Retina (tissue), 1 donor: ENCODE measurements around the gene CLEC14A.

Experiments
- DNase-seq: peaks from one replicate; pipeline ENCODE4 v3.0.0-alpha.2; 2016

CLEC14A gene

GRCh38 chr14:38255673-38256532 is at the start of gene CLEC14A:
CLEC14A (minus strand) TSS chr14:38256093; CDS start chr14:38256022, 71 bp downstream.
- peak; percentile 65 for DNase-seq

GRCh38 chr14:38302966-38303365 is 47.1 kb upstream of the CLEC14A start:
- no peak for DNase-seq

- DNase-seq = no peak
These were observed 46.1 kb upstream of the CLEC14A start for GRCh38 chr14:38302034-38302433.

GRCh38 chr14:38297681-38298080 is 41.8 kb upstream of the CLEC14A start:
- no peak for DNase-seq

GRCh38 chr14:38291681-38292467 is 36.0 kb upstream of the CLEC14A start:
- DNase-seq = no peak

GRCh38 chr14:38290601-38291188 is 34.8 kb upstream of the CLEC14A start:
- no peak for DNase-seq

GRCh38 chr14:38286452-38286851 is 30.6 kb upstream of the CLEC14A start:
- DNase-seq = no peak

GRCh38 chr14:38285962-38286361 is 30.1 kb upstream of the CLEC14A start:
- no peak for DNase-seq

- no peak for DNase-seq
These were observed 27.0 kb upstream of the CLEC14A start for GRCh38 chr14:38282936-38283335.

- DNase-seq = no peak
These were observed 24.2 kb upstream of the CLEC14A start for GRCh38 chr14:38280081-38280480.

- DNase-seq = no peak
These were observed 23.7 kb upstream of the CLEC14A start for GRCh38 chr14:38279572-38279971.

GRCh38 chr14:38278035-38278434 is 22.1 kb upstream of the CLEC14A start:
- no peak for DNase-seq

- no peak for DNase-seq
These were observed 7.0 kb upstream of the CLEC14A start for GRCh38 chr14:38262844-38263243.

- DNase-seq = no peak
These were observed 5.7 kb upstream of the CLEC14A start for GRCh38 chr14:38261620-38262019.

- DNase-seq = no peak
These were observed 1.6 kb upstream of the CLEC14A start for GRCh38 chr14:38257507-38257906.

GRCh38 chr14:38256533-38256840 is 594 bp upstream of the CLEC14A start:
- no peak for DNase-seq

- DNase-seq = peak; percentile 88
These were observed 553 bp downstream of the CLEC14A start for GRCh38 chr14:38255408-38255672.

- no peak for DNase-seq
These were observed 1.1 kb downstream of the CLEC14A start for GRCh38 chr14:38254571-38255407.

GRCh38 chr14:38253676-38254075 is 2.2 kb downstream of the CLEC14A start:
- no peak for DNase-seq

- DNase-seq = no peak
These were observed 3.7 kb downstream of the CLEC14A start for GRCh38 chr14:38252066-38252710.

GRCh38 chr14:38250331-38250730 is 5.6 kb downstream of the CLEC14A start:
- DNase-seq = no peak

GRCh38 chr14:38248321-38249028 is 7.4 kb downstream of the CLEC14A start:
- no peak for DNase-seq
